Upper lobe of left lung (tissue), 4 donors: ENCODE measurements around the gene PNN.

Experiments
- EP300 ChIP-seq, 4 donors: sonication (generic); formaldehyde crosslinking; IDR thresholded peaks; one replicate each; pipeline ENCODE4 v1.5.1; 2017; ENCODE audit warnings: antibody characterized with exemption in 4 of 4, control low read depth in 2 of 4
- POLR2A ChIP-seq, 4 donors: fragments of 450-650 bp; IDR thresholded peaks; one replicate each; pipeline ENCODE4 v1.5.1; 2016 to 2017; ENCODE audit warnings: antibody characterized with exemption in 4 of 4, mild to moderate bottlenecking in 2 of 4
- TF ChIP-seq, protein P1 (sequence below), 6 experiments: fragments of 450-650 bp in 4 of 6; fragments of 200-600 bp in 2 of 6; sonication (generic) in 2 of 6; IDR thresholded peaks; one replicate each; pipeline ENCODE4 v1.5.1; 2016 to 2019; ENCODE audit warnings: antibody characterized with exemption in 6 of 6

DNA sequence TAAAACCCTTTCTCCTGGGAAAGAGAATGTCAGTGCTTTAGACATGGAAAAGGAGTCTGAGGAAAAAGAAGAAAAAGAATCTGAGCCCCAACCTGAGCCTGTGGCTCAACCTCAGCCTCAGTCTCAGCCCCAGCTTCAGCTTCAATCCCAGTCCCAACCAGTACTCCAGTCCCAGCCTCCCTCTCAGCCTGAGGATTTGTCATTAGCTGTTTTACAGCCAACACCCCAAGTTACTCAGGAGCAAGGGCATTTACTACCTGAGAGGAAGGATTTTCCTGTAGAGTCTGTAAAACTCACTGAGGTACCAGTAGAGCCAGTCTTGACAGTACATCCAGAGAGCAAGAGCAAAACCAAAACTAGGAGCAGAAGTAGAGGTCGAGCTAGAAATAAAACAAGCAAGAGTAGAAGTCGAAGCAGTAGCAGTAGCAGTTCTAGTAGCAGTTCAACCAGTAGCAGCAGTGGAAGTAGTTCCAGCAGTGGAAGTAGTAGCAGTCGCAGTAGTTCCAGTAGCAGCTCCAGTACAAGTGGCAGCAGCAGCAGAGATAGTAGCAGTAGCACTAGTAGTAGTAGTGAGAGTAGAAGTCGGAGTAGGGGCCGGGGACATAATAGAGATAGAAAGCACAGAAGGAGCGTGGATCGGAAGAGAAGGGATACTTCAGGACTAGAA, 6.1 kb downstream of the PNN start:
- TF ChIP-seq, protein P1, sequence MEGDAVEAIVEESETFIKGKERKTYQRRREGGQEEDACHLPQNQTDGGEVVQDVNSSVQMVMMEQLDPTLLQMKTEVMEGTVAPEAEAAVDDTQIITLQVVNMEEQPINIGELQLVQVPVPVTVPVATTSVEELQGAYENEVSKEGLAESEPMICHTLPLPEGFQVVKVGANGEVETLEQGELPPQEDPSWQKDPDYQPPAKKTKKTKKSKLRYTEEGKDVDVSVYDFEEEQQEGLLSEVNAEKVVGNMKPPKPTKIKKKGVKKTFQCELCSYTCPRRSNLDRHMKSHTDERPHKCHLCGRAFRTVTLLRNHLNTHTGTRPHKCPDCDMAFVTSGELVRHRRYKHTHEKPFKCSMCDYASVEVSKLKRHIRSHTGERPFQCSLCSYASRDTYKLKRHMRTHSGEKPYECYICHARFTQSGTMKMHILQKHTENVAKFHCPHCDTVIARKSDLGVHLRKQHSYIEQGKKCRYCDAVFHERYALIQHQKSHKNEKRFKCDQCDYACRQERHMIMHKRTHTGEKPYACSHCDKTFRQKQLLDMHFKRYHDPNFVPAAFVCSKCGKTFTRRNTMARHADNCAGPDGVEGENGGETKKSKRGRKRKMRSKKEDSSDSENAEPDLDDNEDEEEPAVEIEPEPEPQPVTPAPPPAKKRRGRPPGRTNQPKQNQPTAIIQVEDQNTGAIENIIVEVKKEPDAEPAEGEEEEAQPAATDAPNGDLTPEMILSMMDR (IDR thresholded peaks at IDR 0.05) = no peak
- TF ChIP-seq EP300 (IDR thresholded peaks at IDR 0.05) (no peak), POLR2A (IDR thresholded peaks at IDR 0.05) (no peak)
